HepG2 (cell line): ENCODE measurements around the gene PPP2R1B. TPM values are rescaled to one million over a fixed set of nuclear protein-coding genes. Genes with fewer than 3 reads are reported as not detected.

ENCODE experiments used
- CAMTA2 ChIP-seq: sonication (generic); formaldehyde crosslinking; IDR thresholded peaks from 2 replicates; pipeline ENCODE4 v1.4.0; 2020; ENCODE audit warnings: mild to moderate bottlenecking, missing genetic modification reagents, borderline replicate concordance
- CBFB ChIP-seq: sonication (generic); formaldehyde crosslinking; IDR thresholded peaks from 2 replicates; pipeline ENCODE4 v1.4.0; 2020; ENCODE audit warnings: missing genetic modification reagents
- GLMP ChIP-seq: sonication (generic); formaldehyde crosslinking; IDR thresholded peaks from 2 replicates; pipeline ENCODE4 v1.9.0; 2021; ENCODE audit warnings: missing genetic modification reagents, mild to moderate bottlenecking, borderline replicate concordance
- GZF1 ChIP-seq: sonication (generic); formaldehyde crosslinking; IDR thresholded peaks from 2 replicates; pipeline ENCODE4 v1.5.1; 2020; ENCODE audit warnings: mild to moderate bottlenecking, missing genetic modification reagents
- HNRNPLL ChIP-seq: fragments of 200-400 bp; formaldehyde crosslinking; IDR thresholded peaks from 2 replicates; pipeline ENCODE4 v1.6.1; 2017; ENCODE audit warnings: mild to moderate bottlenecking, low read depth, low read length; ENCODE audit not compliant: poor library complexity, severe bottlenecking
- MAFG ChIP-seq: sonication (generic); formaldehyde crosslinking; IDR thresholded peaks from 2 replicates; pipeline ENCODE4 v1.5.1; 2020; ENCODE audit warnings: mild to moderate bottlenecking, missing genetic modification reagents
- MXD1 ChIP-seq: sonication (generic); formaldehyde crosslinking; IDR thresholded peaks from 2 replicates; pipeline ENCODE4 v1.4.0; 2020; ENCODE audit warnings: mild to moderate bottlenecking, missing genetic modification reagents
- NFIC ChIP-seq: IDR thresholded peaks from 2 replicates; pipeline ENCODE4 v1.6.1; 2012; ENCODE audit warnings: mild to moderate bottlenecking, low read length, inconsistent platforms
- SNAPC2 ChIP-seq: sonication (generic); formaldehyde crosslinking; IDR thresholded peaks from 2 replicates; pipeline ENCODE4 v1.8.1; 2022; ENCODE audit warnings: mild to moderate bottlenecking, missing genetic modification reagents
- SP1 ChIP-seq, 2 experiments: fragments of 450-650 bp in 1 of 2; sonication (generic) in 1 of 2; formaldehyde crosslinking in 1 of 2; IDR thresholded peaks; 2 replicates each; pipeline versions ENCODE4 v1.4.0 to v1.6.1; 2016 to 2020; ENCODE audit warnings: missing genetic modification reagents in 1 of 2
- SP4 ChIP-seq: sonication (generic); formaldehyde crosslinking; IDR thresholded peaks from 2 replicates; pipeline ENCODE4 v1.8.1; 2023; ENCODE audit warnings: mild to moderate bottlenecking, missing genetic modification reagents
- THAP7 ChIP-seq: sonication (generic); formaldehyde crosslinking; IDR thresholded peaks from 2 replicates; pipeline ENCODE4 v1.8.1; 2023; ENCODE audit warnings: mild to moderate bottlenecking, missing genetic modification reagents
- YY1 ChIP-seq: IDR thresholded peaks from 2 replicates; pipeline ENCODE4 v1.6.1; 2011; ENCODE audit warnings: low read length, low read depth, moderate library complexity, mild to moderate bottlenecking; ENCODE audit not compliant: insufficient read depth, insufficient replicate concordance
- ZBTB7A ChIP-seq: sonication (generic); formaldehyde crosslinking; IDR thresholded peaks from 2 replicates; pipeline ENCODE4 v1.8.0; 2022; ENCODE audit warnings: mild to moderate bottlenecking, missing genetic modification reagents
- ZFP1 ChIP-seq: IDR thresholded peaks from 2 replicates; pipeline ENCODE4 v1.6.1; 2016
- ZFP82 ChIP-seq: sonication (generic); formaldehyde crosslinking; IDR thresholded peaks from 2 replicates; pipeline ENCODE4 v1.5.1; 2020; ENCODE audit warnings: mild to moderate bottlenecking, missing genetic modification reagents, borderline replicate concordance
- ZFP90 ChIP-seq: sonication (generic); formaldehyde crosslinking; IDR thresholded peaks from 2 replicates; pipeline ENCODE4 v1.8.0; 2022; ENCODE audit warnings: missing genetic modification reagents, mild to moderate bottlenecking, inconsistent platforms, borderline replicate concordance
- ZNF180 ChIP-seq: sonication (generic); formaldehyde crosslinking; IDR thresholded peaks from 2 replicates; pipeline ENCODE4 v1.4.0; 2020; ENCODE audit warnings: low read depth, missing genetic modification reagents, borderline replicate concordance
- ZNF3 ChIP-seq: IDR thresholded peaks from 2 replicates; pipeline ENCODE4 v1.7.0; 2017; ENCODE audit warnings: inconsistent platforms
- ZNF382 ChIP-seq: sonication (generic); formaldehyde crosslinking; IDR thresholded peaks from 2 replicates; pipeline ENCODE4 v1.5.0; 2020; ENCODE audit warnings: missing genetic modification reagents, mild to moderate bottlenecking, borderline replicate concordance
- ZNF563 ChIP-seq: sonication (generic); formaldehyde crosslinking; IDR thresholded peaks from 2 replicates; pipeline ENCODE4 v1.8.0; 2022; ENCODE audit warnings: mild to moderate bottlenecking, moderate library complexity, missing genetic modification reagents
- ZNF737 ChIP-seq: sonication (generic); formaldehyde crosslinking; IDR thresholded peaks from 2 replicates; pipeline ENCODE4 v1.5.0; 2020; ENCODE audit warnings: missing genetic modification reagents, mild to moderate bottlenecking, borderline replicate concordance
- ZSCAN5A ChIP-seq: sonication (generic); formaldehyde crosslinking; IDR thresholded peaks from 2 replicates; pipeline ENCODE4 v1.8.0; 2022; ENCODE audit warnings: mild to moderate bottlenecking, missing genetic modification reagents, borderline replicate concordance
- ZUFSP ChIP-seq: sonication (generic); formaldehyde crosslinking; IDR thresholded peaks from 2 replicates; pipeline ENCODE4 v1.9.0; 2021; ENCODE audit warnings: missing genetic modification reagents, mild to moderate bottlenecking, borderline replicate concordance
- polyA plus RNA-seq, 8 experiments: library from polyadenylated mRNA; depleted of rRNA in 3 of 8; stranded (reverse) in 7 of 8; unstranded in 1 of 8; fragments of >200 nt; fragmentation: Illumina TruSeq in 4 of 8; extraction: Trizol in 4 of 8; gene quantifications; 2 replicates each; pipeline versions ENCODE4 v1.2.1 to v1.2.3, GENCODE V29; 2011 to 2016; ENCODE audit warnings: low read depth in 4 of 8, missing spikeins in 1 of 8, mixed read lengths in 1 of 8; ENCODE audit not compliant: insufficient read depth in 1 of 8
- total RNA-seq, 5 experiments: library from RNA; depleted of rRNA; stranded (reverse); fragments of >200 nt; fragmentation: Illumina TruSeq; extraction: Trizol; gene quantifications; 2 replicates each; pipeline ENCODE4 v1.2.3, GENCODE V29; 2016; ENCODE audit warnings: low read depth in 1 of 5

Gene PPP2R1B
- total and polyA plus RNA-seq, 2 of the 13 experiments (the other 11 are each of a cell fraction or from before 2014, with no cell fraction given), result 22.1 to 56.8 TPM

- no peak for TF ChIP-seq CAMTA2 (CRISPR knock-in tag)
- TF ChIP-seq YY1, result no peak
- TF ChIP-seq ZUFSP (CRISPR knock-in tag), result no peak
- TF ChIP-seq THAP7, result no peak
- no peak for TF ChIP-seq ZNF180 (CRISPR knock-in tag)
- TF ChIP-seq CBFB (CRISPR knock-in tag), result no peak
- no peak for TF ChIP-seq SNAPC2 (CRISPR knock-in tag)
- peak; percentile 80; the same call in 1 of the 2 replicates for TF ChIP-seq NFIC
- peak; percentile 31; the same call in 1 of the 2 replicates for TF ChIP-seq ZNF563 (CRISPR knock-in tag)
- TF ChIP-seq MAFG (CRISPR knock-in tag), result no peak
- no peak for TF ChIP-seq ZNF382 (CRISPR knock-in tag)
- no peak for TF ChIP-seq GZF1 (CRISPR knock-in tag)
- TF ChIP-seq ZNF737 (CRISPR knock-in tag), result no peak
- TF ChIP-seq ZBTB7A (CRISPR knock-in tag), result no peak
- no peak for TF ChIP-seq ZNF3 (CRISPR knock-in tag)
- no peak for TF ChIP-seq ZSCAN5A (CRISPR knock-in tag)
- TF ChIP-seq MXD1 (CRISPR knock-in tag), result no peak
- TF ChIP-seq HNRNPLL, result no peak
- peak; percentile 54; the same call in 1 of the 2 replicates for TF ChIP-seq ZFP1 (CRISPR knock-in tag)
- TF ChIP-seq SP1 (IDR thresholded peaks at IDR 0.05), result no peak
- TF ChIP-seq SP1 (CRISPR knock-in tag; IDR thresholded peaks at IDR 0.05), result no peak
- TF ChIP-seq GLMP (CRISPR knock-in tag), result no peak
- no peak for TF ChIP-seq SP4 (CRISPR knock-in tag)
- TF ChIP-seq ZFP90 (CRISPR knock-in tag), result no peak
- TF ChIP-seq ZFP82 (CRISPR knock-in tag), result no peak
These were observed 39.9 kb downstream of the PPP2R1B start (continued) for GRCh38 chr11:111726301-111726713.
